ENCODE data around the gene BACH1.
"Not testable (repeated sequence)": the region's sequence is repeated elsewhere in the genome, so short reads cannot be mapped to it uniquely, and the experiment has no call there.

- not testable (repeated sequence) for TF ChIP-seq CTCF (conservative IDR thresholded peaks at IDR 0.05; ENCODE audit: low read length); EZH2phosphoT487 (IDR thresholded peaks at IDR 0.05; ENCODE audit: borderline replicate concordance, low read depth, low read length)
Measured at GRCh38 chr21:29356291-29356690, 57.6 kb downstream of the BACH1 start.

Measured in OCI-LY7 (cell line).